Transverse colon (tissue), 4 donors: ENCODE measurements around the gene B3GALT5.

Experiments
- POLR2AphosphoS5 ChIP-seq, 3 donors: sonication (generic); formaldehyde crosslinking; IDR thresholded peaks; one replicate each; pipeline ENCODE4 v1.6.1; 2016; ENCODE audit warnings: antibody characterized with exemption in 3 of 3
- TF ChIP-seq, protein P1 (sequence below), 5 experiments: fragments of 200-600 bp in 3 of 5; fragments of 450-650 bp in 2 of 5; sonication (generic) in 3 of 5; IDR thresholded peaks; 1 replicate in 2 of 5; 2 replicates in 3 of 5; pipeline ENCODE4 v1.5.1; 2016 to 2017; ENCODE audit warnings: antibody characterized with exemption in 5 of 5, inconsistent platforms in 3 of 5, mild to moderate bottlenecking in 2 of 5, moderate library complexity in 1 of 5

DNA sequence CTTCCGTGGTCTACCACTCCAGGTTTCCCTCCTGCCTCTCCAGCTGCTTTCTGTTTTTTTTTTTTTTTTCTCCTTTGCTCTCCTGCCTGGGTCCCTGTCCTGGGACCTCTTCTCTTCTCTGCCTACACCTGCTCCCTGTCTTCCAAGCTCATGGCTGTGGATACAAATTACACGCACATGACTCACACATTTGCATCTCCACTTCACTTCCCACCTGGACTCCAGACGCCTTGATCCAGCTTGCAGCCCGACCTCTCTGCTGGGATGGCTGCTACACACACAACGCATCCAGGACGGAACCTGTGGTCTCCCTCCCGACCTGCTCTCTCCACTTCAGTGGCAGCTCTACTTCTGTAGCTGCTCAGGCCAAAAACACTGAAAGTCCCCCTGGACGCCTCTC, 44.4 kb upstream of the B3GALT5 start:
- no peak for TF ChIP-seq POLR2AphosphoS5 (IDR thresholded peaks at IDR 0.05)
- TF ChIP-seq, protein P1, sequence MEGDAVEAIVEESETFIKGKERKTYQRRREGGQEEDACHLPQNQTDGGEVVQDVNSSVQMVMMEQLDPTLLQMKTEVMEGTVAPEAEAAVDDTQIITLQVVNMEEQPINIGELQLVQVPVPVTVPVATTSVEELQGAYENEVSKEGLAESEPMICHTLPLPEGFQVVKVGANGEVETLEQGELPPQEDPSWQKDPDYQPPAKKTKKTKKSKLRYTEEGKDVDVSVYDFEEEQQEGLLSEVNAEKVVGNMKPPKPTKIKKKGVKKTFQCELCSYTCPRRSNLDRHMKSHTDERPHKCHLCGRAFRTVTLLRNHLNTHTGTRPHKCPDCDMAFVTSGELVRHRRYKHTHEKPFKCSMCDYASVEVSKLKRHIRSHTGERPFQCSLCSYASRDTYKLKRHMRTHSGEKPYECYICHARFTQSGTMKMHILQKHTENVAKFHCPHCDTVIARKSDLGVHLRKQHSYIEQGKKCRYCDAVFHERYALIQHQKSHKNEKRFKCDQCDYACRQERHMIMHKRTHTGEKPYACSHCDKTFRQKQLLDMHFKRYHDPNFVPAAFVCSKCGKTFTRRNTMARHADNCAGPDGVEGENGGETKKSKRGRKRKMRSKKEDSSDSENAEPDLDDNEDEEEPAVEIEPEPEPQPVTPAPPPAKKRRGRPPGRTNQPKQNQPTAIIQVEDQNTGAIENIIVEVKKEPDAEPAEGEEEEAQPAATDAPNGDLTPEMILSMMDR (IDR thresholded peaks at IDR 0.05) = no peak
